Measurements from ENCODE around the gene NR0B1. TPM values are rescaled to one million over a fixed set of nuclear protein-coding genes. Genes with fewer than 3 reads are reported as not detected.

Gene NR0B1
- total RNA-seq, 6 donors from 2014 or later: not detected

- Histone ChIP-seq H3K4me3 (no peak overlapping the region), H3K36me3 (no peaks in the 10 kb centered on the region), H3K4me1 (no peaks in the 10 kb centered on the region), H3K9me3 (no peaks in the 10 kb centered on the region), H3K27ac (no peak overlapping the region), H3K27me3 (no peaks in the 10 kb centered on the region)
- no peak for DNase-seq
- WGBS, 2 donors: 0 to 36% methylated on average over 1 of the region's 1 CpG
- ATAC-seq (ENCODE audit: low FRiP score in 2 of 2): no peak
- no peak for TF ChIP-seq POLR2AphosphoS5 (IDR thresholded peaks at IDR 0.05)
- no peak for TF ChIP-seq EP300 (IDR thresholded peaks at IDR 0.05)
- no peak for TF ChIP-seq CTCF (IDR thresholded peaks at IDR 0.05)
- TF ChIP-seq POLR2A (IDR thresholded peaks at IDR 0.05): no peak
Measured at GRCh38 chrX:30278365-30278764, 30.8 kb downstream of the NR0B1 start.

- no peak for TF ChIP-seq CTCF (IDR thresholded peaks at IDR 0.05)
- no peak for TF ChIP-seq POLR2A (IDR thresholded peaks at IDR 0.05)
- no peak for TF ChIP-seq EP300 (IDR thresholded peaks at IDR 0.05)
- no peak for TF ChIP-seq POLR2AphosphoS5 (IDR thresholded peaks at IDR 0.05)
- Histone ChIP-seq H3K27ac (no peak overlapping the region), H3K4me3 (no peak overlapping the region), H3K27me3 (no peaks in the 10 kb centered on the region), H3K36me3 (no peaks in the 10 kb centered on the region), H3K9me3 (no peaks in the 10 kb centered on the region), H3K4me1 (no peaks in the 10 kb centered on the region)
- no peak for DNase-seq
- ATAC-seq (ENCODE audit: low FRiP score in 2 of 2): no peak
- WGBS, 2 donors: 19 to 38% methylated on average over 1 of the region's 1 CpG
Measured at GRCh38 chrX:30275498-30275897, 33.7 kb downstream of the NR0B1 start.

- no peaks in the 10 kb centered on the region for H3K4me1 ChIP-seq
- no peak for DNase-seq
- no peak overlapping the region for H3K4me3 ChIP-seq
- no peaks in the 10 kb centered on the region for H3K27me3 ChIP-seq
- H3K9me3 ChIP-seq: peaks cover 0 to 5% (median 0%) of the 10 kb centered on the region in 4 donors
- 71 to 95% methylated on average over 3 of the region's 3 CpGs for WGBS, 2 donors
- no peak for ATAC-seq (ENCODE audit: low FRiP score in 2 of 2)
- H3K36me3 ChIP-seq: no peaks in the 10 kb centered on the region
- H3K27ac ChIP-seq: no peak overlapping the region
- no peak for TF ChIP-seq POLR2A (IDR thresholded peaks at IDR 0.05)
- TF ChIP-seq EP300 (IDR thresholded peaks at IDR 0.05): no peak
- no peak for TF ChIP-seq POLR2AphosphoS5 (IDR thresholded peaks at IDR 0.05)
- TF ChIP-seq CTCF (IDR thresholded peaks at IDR 0.05): no peak
Measured at GRCh38 chrX:30270639-30271038, 38.6 kb downstream of the NR0B1 start.

- 66 to 77% methylated on average over 1 of the region's 1 CpG for WGBS, 2 donors
- ATAC-seq (ENCODE audit: low FRiP score in 2 of 2): no peak
- Histone ChIP-seq H3K9me3 (no peaks in the 10 kb centered on the region), H3K27ac (no peak overlapping the region), H3K4me3 (no peak overlapping the region), H3K27me3 (no peaks in the 10 kb centered on the region), H3K36me3 (no peaks in the 10 kb centered on the region), H3K4me1 (no peaks in the 10 kb centered on the region)
- TF ChIP-seq POLR2A (IDR thresholded peaks at IDR 0.05): no peak
- TF ChIP-seq EP300 (IDR thresholded peaks at IDR 0.05): no peak
- no peak for TF ChIP-seq POLR2AphosphoS5 (IDR thresholded peaks at IDR 0.05)
- TF ChIP-seq CTCF (IDR thresholded peaks at IDR 0.05): no peak
- DNase-seq: no peak
Measured at GRCh38 chrX:30262763-30263162, 46.4 kb downstream of the NR0B1 start.

- ATAC-seq (ENCODE audit: low FRiP score in 2 of 2) (no peak), DNase-seq (no peak)
- Histone ChIP-seq H3K27me3 (no peaks in the 10 kb centered on the region), H3K36me3 (no peaks in the 10 kb centered on the region), H3K27ac (no peak overlapping the region), H3K4me1 (no peaks in the 10 kb centered on the region), H3K4me3 (no peak overlapping the region), H3K9me3 (no peaks in the 10 kb centered on the region)
- TF ChIP-seq EP300 (IDR thresholded peaks at IDR 0.05): no peak
- no peak for TF ChIP-seq CTCF (IDR thresholded peaks at IDR 0.05)
- no peak for TF ChIP-seq POLR2AphosphoS5 (IDR thresholded peaks at IDR 0.05)
- no peak for TF ChIP-seq POLR2A (IDR thresholded peaks at IDR 0.05)
Measured at GRCh38 chrX:30261012-30261411, 48.2 kb downstream of the NR0B1 start.
